SK-N-SH treated with all-trans-retinoic acid at 6 μM for 48 hours (cell line): ENCODE results near the gene AUTS2.

ENCODE experiments used
- ATAC-seq: fragments of 200-7000 bp; cut with Tn5 transposase; 3 replicates; pipeline ENCODE4 v1.9.1; 2020; ENCODE audit warnings: mild to moderate bottlenecking, moderate library complexity
- ARNTL ChIP-seq: fragments of 450-650 bp; formaldehyde crosslinking; IDR thresholded peaks from 2 replicates; pipeline ENCODE4 v1.5.0; 2020; ENCODE audit warnings: low read depth, mild to moderate bottlenecking, moderate library complexity, borderline replicate concordance
- BACH2 ChIP-seq: fragments of 250-450 bp; sonication (Bioruptor Pico); IDR thresholded peaks from 2 replicates; pipeline ENCODE4 v1.9.0; 2021; ENCODE audit warnings: mild to moderate bottlenecking, borderline replicate concordance
- CREB5 ChIP-seq: fragments of 250-450 bp; sonication (Bioruptor Pico); IDR thresholded peaks from 2 replicates; pipeline ENCODE4 v1.5.1; 2020; ENCODE audit warnings: low read depth, mild to moderate bottlenecking, moderate library complexity
- CSDC2 ChIP-seq: fragments of 250-450 bp; sonication (Bioruptor Pico); IDR thresholded peaks from 2 replicates; pipeline ENCODE4 v1.5.0; 2020; ENCODE audit warnings: mild to moderate bottlenecking, moderate library complexity
- CSRNP3 ChIP-seq: fragments of 250-450 bp; sonication (Bioruptor Pico); IDR thresholded peaks from 2 replicates; pipeline ENCODE4 v1.5.1; 2021; ENCODE audit warnings: mild to moderate bottlenecking, moderate library complexity
- ESRRG ChIP-seq: fragments of 250-450 bp; sonication (Bioruptor Pico); IDR thresholded peaks from 2 replicates; pipeline ENCODE4 v1.6.1; 2021; ENCODE audit warnings: mild to moderate bottlenecking
- GLIS3 ChIP-seq: fragments of 250-450 bp; sonication (Bioruptor Pico); IDR thresholded peaks from 2 replicates; pipeline ENCODE4 v1.5.0; 2020; ENCODE audit warnings: mild to moderate bottlenecking, moderate library complexity
- ISL1 ChIP-seq: fragments of 250-450 bp; sonication (Bioruptor Pico); IDR thresholded peaks from 2 replicates; pipeline ENCODE4 v2.1.2; 2022; ENCODE audit warnings: mild to moderate bottlenecking, moderate library complexity
- OSR1 ChIP-seq: fragments of 250-450 bp; sonication (Bioruptor Pico); IDR thresholded peaks from 2 replicates; pipeline ENCODE4 v1.8.0; 2022; ENCODE audit warnings: moderate library complexity, mild to moderate bottlenecking, inconsistent platforms
- PATZ1 ChIP-seq: fragments of 250-450 bp; sonication (Bioruptor Pico); IDR thresholded peaks from 2 replicates; pipeline ENCODE4 v1.8.0; 2020; ENCODE audit warnings: mild to moderate bottlenecking, moderate library complexity, borderline replicate concordance
- POU6F1 ChIP-seq: fragments of 250-450 bp; sonication (Bioruptor Pico); IDR thresholded peaks from 2 replicates; pipeline ENCODE4 v1.8.0; 2021; ENCODE audit warnings: low read depth, mild to moderate bottlenecking, moderate library complexity, borderline replicate concordance
- PPARA ChIP-seq: fragments of 250-450 bp; sonication (Bioruptor Pico); IDR thresholded peaks from 2 replicates; pipeline ENCODE4 v1.5.0; 2020; ENCODE audit warnings: mild to moderate bottlenecking, borderline replicate concordance
- RARB ChIP-seq: fragments of 250-450 bp; sonication (Bioruptor Pico); IDR thresholded peaks from 2 replicates; pipeline ENCODE4 v1.8.0; 2021; ENCODE audit warnings: mild to moderate bottlenecking, moderate library complexity
- TCF4 ChIP-seq: fragments of 250-450 bp; sonication (Bioruptor Pico); IDR thresholded peaks from 2 replicates; pipeline ENCODE4 v1.8.0; 2021; ENCODE audit warnings: mild to moderate bottlenecking, moderate library complexity, borderline replicate concordance
- TOX ChIP-seq: fragments of 250-450 bp; sonication (Bioruptor Pico); IDR thresholded peaks from 2 replicates; pipeline ENCODE4 v1.8.0; 2021; ENCODE audit warnings: mild to moderate bottlenecking, moderate library complexity, borderline replicate concordance
- ZC3H10 ChIP-seq: fragments of 250-450 bp; sonication (Bioruptor Pico); IDR thresholded peaks from 2 replicates; pipeline ENCODE4 v1.5.1; 2021; ENCODE audit warnings: mild to moderate bottlenecking, moderate library complexity
- ZFP3 ChIP-seq: fragments of 250-450 bp; sonication (Bioruptor Pico); IDR thresholded peaks from 2 replicates; pipeline ENCODE4 v1.5.0; 2020; ENCODE audit warnings: mild to moderate bottlenecking, moderate library complexity
- ZFP30 ChIP-seq: fragments of 450-650 bp; formaldehyde crosslinking; IDR thresholded peaks from 2 replicates; pipeline ENCODE4 v1.5.0; 2022; ENCODE audit warnings: mild to moderate bottlenecking, moderate library complexity
- ZNF565 ChIP-seq: fragments of 450-650 bp; formaldehyde crosslinking; conservative IDR thresholded peaks from 2 replicates; pipeline ENCODE4 v1.5.0; 2020; ENCODE audit warnings: low read depth, mild to moderate bottlenecking, moderate library complexity
- TF ChIP-seq, protein P1 (sequence below): fragments of 250-450 bp; sonication (Bioruptor Pico); IDR thresholded peaks from 2 replicates; pipeline ENCODE4 v1.5.0; 2020; ENCODE audit warnings: mild to moderate bottlenecking, moderate library complexity

Gene AUTS2

GRCh38 chr7:70303780-70304179 lies 705.5 kb downstream of the AUTS2 start:
- ATAC-seq, result no peak
- TF ChIP-seq ARNTL (CRISPR knock-in tag) (no peak), ZNF565 (CRISPR knock-in tag) (no peak), RARB (CRISPR knock-in tag) (no peak), TCF4 (CRISPR knock-in tag) (no peak)

DNA sequence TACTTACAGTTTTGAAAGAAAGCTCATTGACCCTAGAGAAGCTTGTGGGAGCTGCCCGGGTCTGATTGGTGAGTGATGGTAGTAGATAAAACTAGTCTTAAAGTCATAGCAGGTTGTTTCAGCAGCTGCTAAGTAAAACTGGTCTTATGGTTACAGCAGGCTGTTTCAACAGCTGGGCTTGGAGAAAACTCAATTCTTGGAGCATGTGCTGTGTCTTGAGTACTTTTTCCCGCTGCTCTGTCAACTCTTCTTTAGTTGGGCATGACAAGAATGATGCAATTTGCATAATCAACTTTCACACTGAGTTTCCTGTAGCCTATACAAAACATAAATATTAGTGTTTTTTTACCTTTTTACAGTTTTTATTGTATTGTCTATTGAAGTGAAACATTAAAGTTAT lies 707.9 kb downstream of the AUTS2 start:
- TF ChIP-seq CREB5 (CRISPR knock-in tag) (no peak), POU6F1 (CRISPR knock-in tag) (no peak), ZFP30 (CRISPR knock-in tag) (no peak), CSRNP3 (CRISPR knock-in tag) (no peak), OSR1 (no peak), ZFP3 (no peak)
- no peak for ATAC-seq

DNA sequence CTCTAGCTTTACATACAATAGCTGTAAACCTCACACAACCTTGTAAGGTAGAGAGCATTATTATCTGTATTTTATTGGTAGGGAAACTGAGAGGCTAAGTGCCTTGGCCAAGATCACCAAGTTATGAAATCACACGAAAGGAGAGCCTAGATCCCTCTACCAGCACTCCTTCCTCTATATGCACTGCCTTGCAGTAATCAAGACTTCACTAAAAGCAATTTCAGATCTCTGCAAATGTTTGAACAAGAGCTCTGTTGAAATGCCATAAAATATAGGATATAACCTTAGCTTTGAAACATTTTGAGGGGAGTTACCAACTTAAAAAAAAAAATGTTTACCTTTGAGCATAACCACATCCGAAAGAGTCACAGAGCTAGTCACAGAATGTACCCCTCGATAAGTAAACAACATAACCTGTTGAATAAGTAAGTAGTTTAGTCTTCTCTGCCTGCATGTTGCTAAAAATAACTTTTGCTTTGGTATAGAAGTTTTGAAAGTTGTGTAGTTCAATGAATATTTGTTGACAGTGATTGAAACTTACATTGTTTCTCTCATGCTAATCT lies 709.4 kb downstream of the AUTS2 start:
- ATAC-seq, result no peak
- TF ChIP-seq ZNF565 (CRISPR knock-in tag) (no peak), ZC3H10 (CRISPR knock-in tag) (no peak), ZFP3 (no peak), ISL1 (no peak), ESRRG (CRISPR knock-in tag) (no peak), GLIS3 (CRISPR knock-in tag) (no peak), PPARA (no peak), POU6F1 (CRISPR knock-in tag) (no peak), ZFP30 (CRISPR knock-in tag) (no peak), ARNTL (CRISPR knock-in tag) (no peak), OSR1 (no peak), PATZ1 (CRISPR knock-in tag) (no peak), TOX (no peak)

GRCh38 chr7:70312336-70312735 lies 714.1 kb downstream of the AUTS2 start:
- no peak for ATAC-seq

GRCh38 chr7:70313271-70313670 lies 715.0 kb downstream of the AUTS2 start:
- ATAC-seq, result no peak
- TF ChIP-seq PPARA, result no peak
- no peak for TF ChIP-seq CSDC2 (CRISPR knock-in tag)
- no peak for TF ChIP-seq ISL1
- no peak for TF ChIP-seq ARNTL (CRISPR knock-in tag)
- TF ChIP-seq, protein P1, sequence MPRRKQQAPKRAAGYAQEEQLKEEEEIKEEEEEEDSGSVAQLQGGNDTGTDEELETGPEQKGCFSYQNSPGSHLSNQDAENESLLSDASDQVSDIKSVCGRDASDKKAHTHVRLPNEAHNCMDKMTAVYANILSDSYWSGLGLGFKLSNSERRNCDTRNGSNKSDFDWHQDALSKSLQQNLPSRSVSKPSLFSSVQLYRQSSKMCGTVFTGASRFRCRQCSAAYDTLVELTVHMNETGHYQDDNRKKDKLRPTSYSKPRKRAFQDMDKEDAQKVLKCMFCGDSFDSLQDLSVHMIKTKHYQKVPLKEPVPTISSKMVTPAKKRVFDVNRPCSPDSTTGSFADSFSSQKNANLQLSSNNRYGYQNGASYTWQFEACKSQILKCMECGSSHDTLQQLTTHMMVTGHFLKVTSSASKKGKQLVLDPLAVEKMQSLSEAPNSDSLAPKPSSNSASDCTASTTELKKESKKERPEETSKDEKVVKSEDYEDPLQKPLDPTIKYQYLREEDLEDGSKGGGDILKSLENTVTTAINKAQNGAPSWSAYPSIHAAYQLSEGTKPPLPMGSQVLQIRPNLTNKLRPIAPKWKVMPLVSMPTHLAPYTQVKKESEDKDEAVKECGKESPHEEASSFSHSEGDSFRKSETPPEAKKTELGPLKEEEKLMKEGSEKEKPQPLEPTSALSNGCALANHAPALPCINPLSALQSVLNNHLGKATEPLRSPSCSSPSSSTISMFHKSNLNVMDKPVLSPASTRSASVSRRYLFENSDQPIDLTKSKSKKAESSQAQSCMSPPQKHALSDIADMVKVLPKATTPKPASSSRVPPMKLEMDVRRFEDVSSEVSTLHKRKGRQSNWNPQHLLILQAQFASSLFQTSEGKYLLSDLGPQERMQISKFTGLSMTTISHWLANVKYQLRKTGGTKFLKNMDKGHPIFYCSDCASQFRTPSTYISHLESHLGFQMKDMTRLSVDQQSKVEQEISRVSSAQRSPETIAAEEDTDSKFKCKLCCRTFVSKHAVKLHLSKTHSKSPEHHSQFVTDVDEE (CRISPR knock-in tag), result no peak
- no peak for TF ChIP-seq ZC3H10 (CRISPR knock-in tag)
- no peak for TF ChIP-seq CSRNP3 (CRISPR knock-in tag)
- TF ChIP-seq POU6F1 (CRISPR knock-in tag), result no peak
- TF ChIP-seq BACH2 (CRISPR knock-in tag), result no peak

More at GRCh38 chr7:70312336-70312735, 714.1 kb downstream of the AUTS2 start:
- no peak for TF ChIP-seq PPARA
